ENCODE results near the gene MAPKAPK2. TPM values are rescaled to one million over a fixed set of nuclear protein-coding genes. Genes with fewer than 3 reads are reported as not detected.
"Not testable (repeated sequence)": the region's sequence is repeated elsewhere in the genome, so short reads cannot be mapped to it uniquely, and the experiment has no call there.

The MAPKAPK2 gene
- total RNA-seq, 1 donor from 2014 or later: 69.8 TPM

GRCh38 chr1:206776229-206776628 lies 91.5 kb downstream of the MAPKAPK2 start:
- DNase-seq (ENCODE audit: low spot score): peak; percentile 64

GRCh38 chr1:206778031-206778430 lies 93.3 kb downstream of the MAPKAPK2 start:
- DNase-seq (ENCODE audit: low spot score): no peak

GRCh38 chr1:206778911-206779310 lies 94.2 kb downstream of the MAPKAPK2 start:
- not testable (repeated sequence) for DNase-seq (ENCODE audit: low spot score)

GRCh38 chr1:206779638-206780037 lies 94.9 kb downstream of the MAPKAPK2 start:
- no peak for DNase-seq (ENCODE audit: low spot score)

- DNase-seq (ENCODE audit: low spot score): no peak
These were observed 97.7 kb downstream of the MAPKAPK2 start for GRCh38 chr1:206782448-206782847.

- no peak for DNase-seq (ENCODE audit: low spot score)
These were observed 98.8 kb downstream of the MAPKAPK2 start for GRCh38 chr1:206783506-206783905.

Other genes with a start within 250 kb of the MAPKAPK2 start
- 12.5 TPM for gene IKBKE, start 214.4 kb upstream of the MAPKAPK2 start, total RNA-seq
- gene RASSF5, start 177.4 kb upstream of the MAPKAPK2 start, total RNA-seq: 35.5 TPM
- gene EIF2D, start 72.4 kb upstream of the MAPKAPK2 start, total RNA-seq: 58.6 TPM
- 4.8 TPM for gene DYRK3, start 49.4 kb upstream of the MAPKAPK2 start, total RNA-seq
- gene IL19, start 85.9 kb downstream of the MAPKAPK2 start, total RNA-seq: not detected
- 0.68 TPM for gene IL10, start 87.6 kb downstream of the MAPKAPK2 start, total RNA-seq
- not detected for gene IL20, start 180.7 kb downstream of the MAPKAPK2 start, total RNA-seq
- gene IL24, start 212.5 kb downstream of the MAPKAPK2 start, total RNA-seq: not detected
- 17.1 TPM for gene FCMR, start 237.0 kb downstream of the MAPKAPK2 start, total RNA-seq